Stimulated activated CD4-positive, alpha-beta T cell treated with anti-CD3 and anti-CD28 coated beads, Interleukin-1b, Interleukin-23, amount 100 ng/mL, for 4 hours (primary cell): ENCODE data around the gene NTM.

ENCODE experiments used
- DNase-seq, 2 donors: peaks; one replicate each; pipeline ENCODE4 v3.0.0-alpha.2; 2020; ENCODE audit warnings: low read depth in 2 of 2

The NTM gene

GRCh38 chr11:132140056-132140455 lies 769.6 kb downstream of the NTM start:
- no peak for DNase-seq

- no peak for DNase-seq
Measured at GRCh38 chr11:132142121-132142520, 771.7 kb downstream of the NTM start.

- DNase-seq: no peak
Measured at GRCh38 chr11:132142554-132142953, 772.1 kb downstream of the NTM start.

GRCh38 chr11:132147464-132147863 lies 777.0 kb downstream of the NTM start:
- DNase-seq: no peak

- DNase-seq: no peak
Measured at GRCh38 chr11:132154781-132155180, 784.4 kb downstream of the NTM start.

- no peak for DNase-seq
Measured at GRCh38 chr11:132158091-132158490, 787.7 kb downstream of the NTM start.

- DNase-seq: no peak
Measured at GRCh38 chr11:132158696-132159095, 788.3 kb downstream of the NTM start.

GRCh38 chr11:132161403-132162078 lies 791.1 kb downstream of the NTM start:
- DNase-seq: no peak

GRCh38 chr11:132168344-132168981 lies 798.0 kb downstream of the NTM start:
- DNase-seq: no peak

GRCh38 chr11:132171031-132171430 lies 800.6 kb downstream of the NTM start:
- no peak for DNase-seq

- no peak for DNase-seq
Measured at GRCh38 chr11:132174362-132175255, 804.2 kb downstream of the NTM start.

- DNase-seq: no peak
Measured at GRCh38 chr11:132177106-132177505, 806.7 kb downstream of the NTM start.

GRCh38 chr11:132184079-132184478 lies 813.7 kb downstream of the NTM start:
- no peak for DNase-seq

- no peak for DNase-seq
Measured at GRCh38 chr11:132185726-132186592, 815.5 kb downstream of the NTM start.

- DNase-seq: no peak
Measured at GRCh38 chr11:132186699-132187098, 816.3 kb downstream of the NTM start.

- DNase-seq: no peak
Measured at GRCh38 chr11:132187386-132187785, 817.0 kb downstream of the NTM start.

- no peak for DNase-seq
Measured at GRCh38 chr11:132187814-132188213, 817.4 kb downstream of the NTM start.

GRCh38 chr11:132196928-132197327 lies 826.5 kb downstream of the NTM start:
- no peak for DNase-seq

GRCh38 chr11:132200353-132200936 lies 830.0 kb downstream of the NTM start:
- no peak for DNase-seq

- no peak for DNase-seq
Measured at GRCh38 chr11:132202621-132203020, 832.2 kb downstream of the NTM start.

- no peak for DNase-seq
Measured at GRCh38 chr11:132205006-132205405, 834.6 kb downstream of the NTM start.
